Spleen (tissue), 7 donors: Measurements from ENCODE around the gene ENO2.

Experiments used
- CTCF ChIP-seq, 11 experiments: fragments of 200-600 bp in 7 of 11; fragments of 450-650 bp in 4 of 11; sonication (generic) in 4 of 11; IDR thresholded peaks in 8 of 11; conservative IDR thresholded peaks in 3 of 11; 1 replicate in 7 of 11; 2 replicates in 4 of 11; pipeline versions ENCODE4 v1.4.0 to v1.8.0; 2016 to 2021; ENCODE audit warnings: antibody characterized with exemption in 11 of 11, inconsistent platforms in 4 of 11, mild to moderate bottlenecking in 1 of 11
- POLR2A ChIP-seq, 3 donors: fragments of 450-650 bp; IDR thresholded peaks; one replicate each; pipeline ENCODE4 v1.5.1; 2017; ENCODE audit warnings: antibody characterized with exemption in 3 of 3, mild to moderate bottlenecking in 1 of 3
- donor health status: DM: no; HTN: no; CAD: no; lungs with moderate emphysema.
- donor health status: DM: no; HTN: no; CAD: no.
- donor health status: DM: no; HTN: no; CAD: no.

DNA sequence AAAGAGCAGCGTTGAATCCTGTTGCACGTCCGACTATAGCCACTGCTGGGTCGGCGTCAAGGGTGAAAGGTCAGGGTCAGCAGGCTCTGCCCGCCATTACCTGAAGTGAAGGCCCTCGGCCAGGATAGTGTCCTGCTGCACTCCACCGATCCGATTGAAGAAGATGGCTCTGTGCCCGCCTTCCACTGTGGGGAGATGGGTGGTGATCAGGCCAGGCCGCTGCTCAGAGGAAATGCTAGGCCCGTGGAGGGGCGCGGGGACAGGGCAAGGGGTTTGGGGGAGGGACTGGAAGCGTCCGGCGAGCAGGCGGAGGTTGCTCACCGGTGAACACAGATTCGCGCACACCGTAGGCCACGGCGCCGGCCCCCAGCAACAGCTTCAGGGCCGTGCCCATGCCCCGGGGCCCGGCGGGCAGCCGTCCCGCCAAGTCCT, 55.7 kb downstream of the ENO2 start:
- TF ChIP-seq CTCF (IDR thresholded peaks at IDR 0.05 in 8 of 11, conservative IDR thresholded peaks at IDR 0.05 in 3 of 11) (no peak), POLR2A (IDR thresholded peaks at IDR 0.05) (no peak)
